GM23338 (cell line): ENCODE results near the gene FOXN4. TPM values are rescaled to one million over a fixed set of nuclear protein-coding genes. Genes with fewer than 3 reads are reported as not detected.

Experiments
- ATAC-seq: fragments of 200-7000 bp; cut with Tn5 transposase; 3 replicates; pipeline ENCODE4 v1.9.1; 2020
- DNase-seq: peaks from one replicate; pipeline ENCODE4 v3.0.0-alpha.2; 2015; ENCODE audit warnings: low spot score
- H2AFZ ChIP-seq: fragments of 200-600 bp; sonication (generic); 2 replicates; pipeline ENCODE4 v1.8.0; 2016; ENCODE audit warnings: antibody characterized with exemption, mild to moderate bottlenecking, moderate library complexity
- H3F3A ChIP-seq: fragments of 200-600 bp; sonication (generic); replicated peaks from 2 replicates; pipeline ENCODE4 v1.8.0; 2017; ENCODE audit warnings: antibody characterized with exemption, mixed run types, low read depth
- H3K27ac ChIP-seq: fragments of 200-600 bp; sonication (generic); 2 replicates; pipeline ENCODE4 v1.6.1; 2016; ENCODE audit warnings: low read depth
- H3K27me3 ChIP-seq: fragments of 200-600 bp; sonication (generic); 2 replicates; pipeline ENCODE4 v1.8.0; 2016; ENCODE audit warnings: mild to moderate bottlenecking, mixed run types, moderate library complexity; ENCODE audit not compliant: insufficient read depth
- H3K36me3 ChIP-seq: fragments of 200-600 bp; sonication (generic); 2 replicates; pipeline ENCODE4 v1.8.0; 2016; ENCODE audit warnings: mild to moderate bottlenecking; ENCODE audit not compliant: insufficient read depth
- H3K4me1 ChIP-seq: fragments of 200-600 bp; sonication (generic); 2 replicates; pipeline ENCODE4 v1.8.0; 2016; ENCODE audit warnings: mild to moderate bottlenecking, moderate library complexity; ENCODE audit not compliant: insufficient read depth
- H3K4me2 ChIP-seq: fragments of 200-600 bp; sonication (generic); 2 replicates; pipeline ENCODE4 v1.7.1; 2017; ENCODE audit warnings: mixed run types
- H3K4me3 ChIP-seq: fragments of 200-600 bp; sonication (generic); 2 replicates; pipeline ENCODE4 v1.6.1; 2016; ENCODE audit warnings: mixed run types
- H3K79me2 ChIP-seq: fragments of 200-600 bp; sonication (generic); replicated peaks from 2 replicates; pipeline ENCODE4 v1.8.0; 2017; ENCODE audit warnings: mild to moderate bottlenecking; ENCODE audit not compliant: insufficient read depth
- H3K9me2 ChIP-seq: fragments of 200-600 bp; sonication (generic); 2 replicates; pipeline ENCODE4 v1.8.0; 2017; ENCODE audit not compliant: insufficient read depth
- H4K20me1 ChIP-seq: fragments of 200-600 bp; sonication (generic); replicated peaks from 2 replicates; pipeline ENCODE4 v1.8.0; 2017; ENCODE audit warnings: mild to moderate bottlenecking; ENCODE audit not compliant: insufficient read depth
- H3K27ac Mint-ChIP-seq: 2 replicates; pipeline ENCODE4 v1.8.0; 2020; ENCODE audit warnings: inconsistent platforms, mild to moderate bottlenecking, moderate library complexity, mixed read lengths
- H3K27me3 Mint-ChIP-seq: 3 replicates; pipeline ENCODE4 v1.8.0; 2022; ENCODE audit warnings: low read depth, mild to moderate bottlenecking, moderate library complexity, mixed read lengths, inconsistent platforms; ENCODE audit not compliant: insufficient read depth, poor library complexity
- H3K36me3 Mint-ChIP-seq: 3 replicates; pipeline ENCODE4 v1.8.0; 2021; ENCODE audit warnings: low read depth, mild to moderate bottlenecking, inconsistent platforms, moderate library complexity, mixed read lengths
- H3K4me1 Mint-ChIP-seq: 3 replicates; pipeline ENCODE4 v1.8.0; 2020; ENCODE audit warnings: mild to moderate bottlenecking, inconsistent platforms, mixed read lengths
- H3K4me3 Mint-ChIP-seq: 3 replicates; pipeline ENCODE4 v1.8.0; 2021; ENCODE audit warnings: moderate library complexity, mild to moderate bottlenecking, inconsistent platforms, mixed read lengths
- H3K9me3 Mint-ChIP-seq: 3 replicates; pipeline ENCODE4 v1.8.0; 2020; ENCODE audit warnings: moderate library complexity, mild to moderate bottlenecking, inconsistent platforms, mixed read lengths
- CREB1 ChIP-seq: fragments of 250-450 bp; sonication (Bioruptor Pico); IDR thresholded peaks from 2 replicates; pipeline ENCODE4 v1.5.0; 2020; ENCODE audit warnings: low read depth, mild to moderate bottlenecking, moderate library complexity
- EZH2phosphoT487 ChIP-seq: fragments of 200-600 bp; sonication (generic); IDR thresholded peaks from one replicate; pipeline ENCODE4 v1.8.1; 2018; ENCODE audit warnings: antibody characterized with exemption; ENCODE audit not compliant: unreplicated experiment
- JUNB ChIP-seq: IDR thresholded peaks from one replicate; pipeline ENCODE4 v1.6.1; 2016; ENCODE audit warnings: antibody characterized with exemption; ENCODE audit not compliant: unreplicated experiment
- NANOG ChIP-seq: IDR thresholded peaks from 2 replicates; pipeline ENCODE4 v1.6.1; 2016; ENCODE audit warnings: antibody characterized with exemption, borderline replicate concordance
- POLR2AphosphoS5 ChIP-seq: IDR thresholded peaks from 2 replicates; pipeline ENCODE4 v1.6.1; 2016; ENCODE audit warnings: antibody characterized with exemption, low read depth
- STAT1 ChIP-seq: IDR thresholded peaks from one replicate; pipeline ENCODE4 v1.6.1; 2016; ENCODE audit warnings: antibody characterized with exemption; ENCODE audit not compliant: unreplicated experiment
- ZNF114 ChIP-seq: fragments of 250-450 bp; sonication (Bioruptor Pico); IDR thresholded peaks from 2 replicates; pipeline ENCODE4 v1.5.0; 2020; ENCODE audit warnings: mild to moderate bottlenecking, moderate library complexity
- ZNF331 ChIP-seq: fragments of 250-450 bp; sonication (Bioruptor Pico); IDR thresholded peaks from 2 replicates; pipeline ENCODE4 v1.5.0; 2020; ENCODE audit warnings: low read depth, mild to moderate bottlenecking, moderate library complexity
- polyA plus RNA-seq: library from polyadenylated mRNA; unstranded; fragments of >200 nt; fragmentation: Nextera tagmentation; extraction: Ambion mirVana; gene quantifications from 2 replicates; pipeline ENCODE4 v1.2.1, GENCODE V29; 2016
- total RNA-seq: library from RNA; depleted of rRNA; stranded (reverse); fragments of >200 nt; shearing (Covaris generic); gene quantifications from 2 replicates; pipeline ENCODE4 v1.2.3, GENCODE V29; 2014
- TF ChIP-seq, protein P1 (sequence below): IDR thresholded peaks from 2 replicates; pipeline ENCODE4 v1.6.1; 2016; ENCODE audit warnings: antibody characterized with exemption
- TF ChIP-seq, protein P2 (sequence below), 2 experiments: fragments of 200-600 bp in 1 of 2; sonication (generic) in 1 of 2; conservative IDR thresholded peaks; 2 replicates each; pipeline versions ENCODE4 v1.5.1 to v1.6.1; 2016 to 2017; ENCODE audit warnings: antibody characterized with exemption in 2 of 2, low read depth in 2 of 2, mild to moderate bottlenecking in 2 of 2, moderate library complexity in 1 of 2
- TF ChIP-seq, protein P3 (sequence below): IDR thresholded peaks from one replicate; pipeline ENCODE4 v1.6.1; 2018; ENCODE audit warnings: antibody characterized with exemption; ENCODE audit not compliant: unreplicated experiment

The FOXN4 gene
- total and polyA plus RNA-seq, 2 experiments from 2014 or later = 0.35 to 0.47 TPM

DNA sequence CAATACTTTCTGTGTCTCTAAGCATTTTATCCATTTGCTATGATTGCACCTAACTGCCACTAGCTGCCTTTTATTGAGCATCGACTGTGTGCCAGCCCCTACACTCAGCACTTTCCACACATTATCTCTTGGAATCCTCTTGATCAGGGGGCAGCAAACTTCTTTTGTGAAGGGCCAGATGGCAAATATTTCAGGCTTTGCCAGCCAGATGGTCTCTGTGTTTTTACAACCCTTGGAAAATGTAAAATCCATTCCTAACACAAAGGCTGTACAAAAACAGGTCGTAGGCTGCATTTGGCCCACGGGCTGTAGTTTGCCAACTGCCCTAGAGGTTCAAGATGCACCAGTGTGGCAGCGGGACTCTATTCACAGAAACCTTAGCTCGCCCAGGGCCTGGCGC, 19.5 kb downstream of the FOXN4 start:
- H3K27ac ChIP-seq = no peak overlapping the region
- no peaks in the 10 kb centered on the region for H3K9me2 ChIP-seq
- ATAC-seq (no peak), DNase-seq (no peak)
- Mint-ChIP-seq H3K36me3 (no peaks in the 10 kb centered on the region; the same call in 2 of the 3 replicates), H3K27ac (no peak overlapping the region), H3K27me3 (peaks cover 8% of the 10 kb centered on the region), H3K4me3 (no peak overlapping the region), H3K4me1 (peaks cover 13% of the 10 kb centered on the region), H3K9me3 (no peaks in the 10 kb centered on the region)
- H3K4me3 ChIP-seq = no peak overlapping the region
- H3K4me2 ChIP-seq = no peak overlapping the region
- no peak overlapping the region for H2AFZ ChIP-seq
- H3F3A ChIP-seq = no peaks in the 10 kb centered on the region
- TF ChIP-seq STAT1 (no peak), CREB1 (no peak), NANOG (no peak), ZNF114 (CRISPR knock-in tag) (no peak), ZNF331 (CRISPR knock-in tag) (no peak), EZH2phosphoT487 (no peak)
- TF ChIP-seq, protein P1, sequence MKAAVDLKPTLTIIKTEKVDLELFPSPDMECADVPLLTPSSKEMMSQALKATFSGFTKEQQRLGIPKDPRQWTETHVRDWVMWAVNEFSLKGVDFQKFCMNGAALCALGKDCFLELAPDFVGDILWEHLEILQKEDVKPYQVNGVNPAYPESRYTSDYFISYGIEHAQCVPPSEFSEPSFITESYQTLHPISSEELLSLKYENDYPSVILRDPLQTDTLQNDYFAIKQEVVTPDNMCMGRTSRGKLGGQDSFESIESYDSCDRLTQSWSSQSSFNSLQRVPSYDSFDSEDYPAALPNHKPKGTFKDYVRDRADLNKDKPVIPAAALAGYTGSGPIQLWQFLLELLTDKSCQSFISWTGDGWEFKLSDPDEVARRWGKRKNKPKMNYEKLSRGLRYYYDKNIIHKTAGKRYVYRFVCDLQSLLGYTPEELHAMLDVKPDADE = no peak
- TF ChIP-seq, protein P2, sequence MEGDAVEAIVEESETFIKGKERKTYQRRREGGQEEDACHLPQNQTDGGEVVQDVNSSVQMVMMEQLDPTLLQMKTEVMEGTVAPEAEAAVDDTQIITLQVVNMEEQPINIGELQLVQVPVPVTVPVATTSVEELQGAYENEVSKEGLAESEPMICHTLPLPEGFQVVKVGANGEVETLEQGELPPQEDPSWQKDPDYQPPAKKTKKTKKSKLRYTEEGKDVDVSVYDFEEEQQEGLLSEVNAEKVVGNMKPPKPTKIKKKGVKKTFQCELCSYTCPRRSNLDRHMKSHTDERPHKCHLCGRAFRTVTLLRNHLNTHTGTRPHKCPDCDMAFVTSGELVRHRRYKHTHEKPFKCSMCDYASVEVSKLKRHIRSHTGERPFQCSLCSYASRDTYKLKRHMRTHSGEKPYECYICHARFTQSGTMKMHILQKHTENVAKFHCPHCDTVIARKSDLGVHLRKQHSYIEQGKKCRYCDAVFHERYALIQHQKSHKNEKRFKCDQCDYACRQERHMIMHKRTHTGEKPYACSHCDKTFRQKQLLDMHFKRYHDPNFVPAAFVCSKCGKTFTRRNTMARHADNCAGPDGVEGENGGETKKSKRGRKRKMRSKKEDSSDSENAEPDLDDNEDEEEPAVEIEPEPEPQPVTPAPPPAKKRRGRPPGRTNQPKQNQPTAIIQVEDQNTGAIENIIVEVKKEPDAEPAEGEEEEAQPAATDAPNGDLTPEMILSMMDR (conservative IDR thresholded peaks at IDR 0.05; ENCODE audit: low read depth in 2 of 2) = no peak
- TF ChIP-seq, protein P3, sequence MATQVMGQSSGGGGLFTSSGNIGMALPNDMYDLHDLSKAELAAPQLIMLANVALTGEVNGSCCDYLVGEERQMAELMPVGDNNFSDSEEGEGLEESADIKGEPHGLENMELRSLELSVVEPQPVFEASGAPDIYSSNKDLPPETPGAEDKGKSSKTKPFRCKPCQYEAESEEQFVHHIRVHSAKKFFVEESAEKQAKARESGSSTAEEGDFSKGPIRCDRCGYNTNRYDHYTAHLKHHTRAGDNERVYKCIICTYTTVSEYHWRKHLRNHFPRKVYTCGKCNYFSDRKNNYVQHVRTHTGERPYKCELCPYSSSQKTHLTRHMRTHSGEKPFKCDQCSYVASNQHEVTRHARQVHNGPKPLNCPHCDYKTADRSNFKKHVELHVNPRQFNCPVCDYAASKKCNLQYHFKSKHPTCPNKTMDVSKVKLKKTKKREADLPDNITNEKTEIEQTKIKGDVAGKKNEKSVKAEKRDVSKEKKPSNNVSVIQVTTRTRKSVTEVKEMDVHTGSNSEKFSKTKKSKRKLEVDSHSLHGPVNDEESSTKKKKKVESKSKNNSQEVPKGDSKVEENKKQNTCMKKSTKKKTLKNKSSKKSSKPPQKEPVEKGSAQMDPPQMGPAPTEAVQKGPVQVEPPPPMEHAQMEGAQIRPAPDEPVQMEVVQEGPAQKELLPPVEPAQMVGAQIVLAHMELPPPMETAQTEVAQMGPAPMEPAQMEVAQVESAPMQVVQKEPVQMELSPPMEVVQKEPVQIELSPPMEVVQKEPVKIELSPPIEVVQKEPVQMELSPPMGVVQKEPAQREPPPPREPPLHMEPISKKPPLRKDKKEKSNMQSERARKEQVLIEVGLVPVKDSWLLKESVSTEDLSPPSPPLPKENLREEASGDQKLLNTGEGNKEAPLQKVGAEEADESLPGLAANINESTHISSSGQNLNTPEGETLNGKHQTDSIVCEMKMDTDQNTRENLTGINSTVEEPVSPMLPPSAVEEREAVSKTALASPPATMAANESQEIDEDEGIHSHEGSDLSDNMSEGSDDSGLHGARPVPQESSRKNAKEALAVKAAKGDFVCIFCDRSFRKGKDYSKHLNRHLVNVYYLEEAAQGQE = no peak
- H4K20me1 ChIP-seq = no peaks in the 10 kb centered on the region
- no peaks in the 10 kb centered on the region for H3K27me3 ChIP-seq
- no peaks in the 10 kb centered on the region for H3K79me2 ChIP-seq
- H3K4me1 ChIP-seq = no peaks in the 10 kb centered on the region; the same call in 1 of the 2 replicates
- H3K36me3 ChIP-seq = no peaks in the 10 kb centered on the region

- Histone ChIP-seq H3K27me3 (no peaks in the 10 kb centered on the region), H2AFZ (no peak overlapping the region), H3K4me3 (no peak overlapping the region), H3F3A (no peaks in the 10 kb centered on the region), H3K4me1 (no peaks in the 10 kb centered on the region; the same call in 1 of the 2 replicates), H3K27ac (no peak overlapping the region), H3K4me2 (no peak overlapping the region), H4K20me1 (no peaks in the 10 kb centered on the region), H3K9me2 (no peaks in the 10 kb centered on the region), H3K36me3 (no peaks in the 10 kb centered on the region), H3K79me2 (no peaks in the 10 kb centered on the region)
- ATAC-seq = no peak
- H3K4me3 Mint-ChIP-seq = no peak overlapping the region
- H3K4me1 Mint-ChIP-seq = peaks cover 13% of the 10 kb centered on the region
- H3K27ac Mint-ChIP-seq = no peak overlapping the region
- H3K27me3 Mint-ChIP-seq = peaks cover 8% of the 10 kb centered on the region
- H3K36me3 Mint-ChIP-seq = no peaks in the 10 kb centered on the region; the same call in 2 of the 3 replicates
- DNase-seq = no peak
- H3K9me3 Mint-ChIP-seq = no peaks in the 10 kb centered on the region
- TF ChIP-seq, protein P3 = no peak
- TF ChIP-seq POLR2AphosphoS5 (no peak), ZNF114 (CRISPR knock-in tag) (no peak), ZNF331 (CRISPR knock-in tag) (no peak), JUNB (no peak), CREB1 (no peak), EZH2phosphoT487 (no peak)
- TF ChIP-seq, protein P2 (conservative IDR thresholded peaks at IDR 0.05; ENCODE audit: low read depth in 2 of 2) = no peak
These were observed 20.1 kb downstream of the FOXN4 start for GRCh38 chr12:109289004-109289403.
